GM12864 (cell line): ENCODE data around the gene CENPM.

Experiments
- DNase-seq: peaks from one replicate; pipeline ENCODE4 v3.0.0-alpha.2; 2011; ENCODE audit warnings: low read depth
- H3K4me3 ChIP-seq: 2 replicates; pipeline ENCODE4 v1.5.1; 2011; ENCODE audit warnings: mild to moderate bottlenecking, low read depth, low read length, control low read depth
- TF ChIP-seq, protein P1 (sequence below): IDR thresholded peaks from 2 replicates; pipeline ENCODE4 v1.5.1; 2011; ENCODE audit warnings: low read depth, mild to moderate bottlenecking, moderate library complexity, low read length, control low read depth, inconsistent platforms; ENCODE audit errors: missing control alignments

CENPM gene

DNA sequence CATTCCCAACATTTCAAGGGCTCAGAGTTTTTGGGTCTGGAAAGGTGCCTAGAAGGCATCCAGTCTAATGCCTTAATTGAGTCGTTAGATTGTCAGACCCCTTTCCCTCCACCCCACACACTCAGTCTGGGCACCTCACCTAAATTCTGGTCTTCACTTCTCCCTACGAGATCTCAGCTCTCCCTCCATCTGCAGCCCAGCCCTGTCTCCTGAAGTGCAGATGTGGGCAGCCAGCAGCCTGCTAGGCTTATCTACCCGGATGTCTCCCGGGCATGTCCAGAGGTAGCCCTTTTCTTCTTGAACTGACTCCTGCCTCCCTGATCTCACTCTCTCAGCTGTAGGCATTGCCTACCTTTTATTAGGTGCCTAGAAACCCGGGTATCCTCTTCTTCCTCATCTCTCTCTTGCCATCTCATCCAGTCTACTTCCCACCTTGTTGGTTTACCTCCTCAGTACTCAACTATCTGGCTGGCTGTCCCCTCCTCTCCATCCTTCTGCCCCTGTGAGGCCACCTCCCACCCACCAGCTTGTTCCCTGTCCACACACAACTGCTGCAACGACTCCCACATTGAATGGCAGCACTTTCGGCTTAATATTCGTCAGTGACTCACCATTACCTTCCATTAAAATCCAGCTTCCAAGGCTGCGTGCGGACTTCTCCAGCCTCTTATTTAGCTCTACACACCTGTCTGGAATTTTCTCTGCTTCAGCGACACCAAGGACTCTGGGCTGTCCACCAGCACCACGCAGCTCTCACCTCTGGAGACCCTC is 28.5 kb upstream of the CENPM start:
- H3K4me3 ChIP-seq: peak overlapping the region; percentile 61; the same call in 1 of the 2 replicates
- no peak for DNase-seq
- TF ChIP-seq, protein P1, sequence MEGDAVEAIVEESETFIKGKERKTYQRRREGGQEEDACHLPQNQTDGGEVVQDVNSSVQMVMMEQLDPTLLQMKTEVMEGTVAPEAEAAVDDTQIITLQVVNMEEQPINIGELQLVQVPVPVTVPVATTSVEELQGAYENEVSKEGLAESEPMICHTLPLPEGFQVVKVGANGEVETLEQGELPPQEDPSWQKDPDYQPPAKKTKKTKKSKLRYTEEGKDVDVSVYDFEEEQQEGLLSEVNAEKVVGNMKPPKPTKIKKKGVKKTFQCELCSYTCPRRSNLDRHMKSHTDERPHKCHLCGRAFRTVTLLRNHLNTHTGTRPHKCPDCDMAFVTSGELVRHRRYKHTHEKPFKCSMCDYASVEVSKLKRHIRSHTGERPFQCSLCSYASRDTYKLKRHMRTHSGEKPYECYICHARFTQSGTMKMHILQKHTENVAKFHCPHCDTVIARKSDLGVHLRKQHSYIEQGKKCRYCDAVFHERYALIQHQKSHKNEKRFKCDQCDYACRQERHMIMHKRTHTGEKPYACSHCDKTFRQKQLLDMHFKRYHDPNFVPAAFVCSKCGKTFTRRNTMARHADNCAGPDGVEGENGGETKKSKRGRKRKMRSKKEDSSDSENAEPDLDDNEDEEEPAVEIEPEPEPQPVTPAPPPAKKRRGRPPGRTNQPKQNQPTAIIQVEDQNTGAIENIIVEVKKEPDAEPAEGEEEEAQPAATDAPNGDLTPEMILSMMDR: no peak

DNA sequence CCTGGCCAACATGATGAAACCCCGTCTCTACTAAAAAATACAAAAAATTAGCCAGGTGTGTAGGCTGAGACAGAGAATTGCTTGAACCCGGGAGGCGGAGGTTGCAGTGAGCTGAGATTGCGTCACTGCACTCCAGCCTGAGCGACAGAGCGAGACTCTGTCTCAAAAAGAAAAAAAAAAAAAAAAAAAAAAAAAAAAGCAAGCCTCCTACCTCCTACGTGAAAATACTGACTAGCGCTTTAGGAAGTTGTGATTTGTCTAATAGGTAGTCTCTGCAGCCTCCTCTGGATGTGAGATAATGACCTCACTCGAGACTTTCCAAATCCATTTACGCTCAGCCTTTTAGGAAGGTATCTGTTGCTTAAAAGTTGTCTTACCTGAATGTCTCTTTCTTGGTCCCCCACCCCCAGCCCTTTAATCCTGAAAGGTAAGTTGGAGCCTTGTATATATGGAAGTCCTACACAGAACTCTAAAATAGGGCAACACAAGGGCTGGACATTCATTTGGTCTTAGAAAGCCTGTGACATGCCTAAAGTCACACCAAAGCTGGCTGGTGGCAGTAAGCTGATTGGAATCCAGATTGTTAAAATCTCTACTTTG is 27.8 kb upstream of the CENPM start:
- no peak for DNase-seq
- TF ChIP-seq, protein P1: no peak
- no peak overlapping the region for H3K4me3 ChIP-seq

DNA sequence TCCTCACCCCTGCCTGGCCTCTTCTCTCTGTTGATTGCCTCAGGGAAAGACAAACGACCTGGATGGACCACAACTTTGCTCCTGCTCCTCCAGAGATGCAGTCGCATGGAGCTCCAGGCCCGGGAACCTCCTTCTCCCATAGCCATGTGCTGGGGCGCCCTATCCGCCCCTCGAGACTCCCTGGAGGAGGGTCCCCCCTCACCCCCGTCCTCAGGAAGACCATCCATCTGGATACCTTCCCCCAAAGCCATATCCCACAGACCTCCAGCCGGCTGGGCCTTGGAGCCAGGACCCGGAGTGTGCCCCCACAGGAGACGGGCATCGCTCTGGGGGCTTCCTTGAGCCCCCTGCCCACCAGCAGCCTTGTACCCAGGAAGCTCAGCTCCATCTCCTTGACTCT is 24.5 kb upstream of the CENPM start:
- H3K4me3 ChIP-seq: no peak overlapping the region
- TF ChIP-seq, protein P1: no peak
- DNase-seq: no peak

DNA sequence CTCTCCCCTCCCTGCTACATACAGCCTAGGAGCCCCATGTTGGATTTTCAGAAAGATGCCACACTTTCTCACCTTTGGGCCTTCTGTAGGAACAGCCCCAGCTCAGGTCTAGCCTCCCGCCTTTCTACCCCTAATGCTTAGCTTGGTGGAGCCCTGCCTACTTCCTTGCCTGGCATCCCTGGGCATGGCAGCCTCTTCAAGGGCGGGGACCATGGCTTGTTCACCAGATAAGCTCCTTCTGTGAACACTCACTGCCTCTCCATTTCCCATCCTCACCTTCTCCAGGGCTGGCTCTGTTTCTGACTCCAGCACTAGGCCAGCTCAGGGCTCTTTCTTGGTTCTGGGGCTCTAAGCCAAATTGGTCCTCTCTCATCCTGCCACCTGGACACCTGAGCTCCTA is 23.6 kb upstream of the CENPM start:
- DNase-seq: no peak
- TF ChIP-seq, protein P1: no peak
- H3K4me3 ChIP-seq: no peak overlapping the region

GRCh38 chr22:41969110-41969646 is 22.2 kb upstream of the CENPM start, which contains the start of gene SEPTIN3:
Gene SEPTIN3, plus strand, starts transcription at chr22:41969443. Its CDS starts 2,050 bp downstream, at chr22:41971493.
- DNase-seq: no peak
- TF ChIP-seq, protein P1: no peak

GRCh38 chr22:41968601-41969000 is 21.6 kb upstream of the CENPM start:
- no peak overlapping the region for H3K4me3 ChIP-seq
- DNase-seq: no peak
- TF ChIP-seq, protein P1: no peak

More at GRCh38 chr22:41969110-41969646, 22.2 kb upstream of the CENPM start, which contains the start of gene SEPTIN3:
- H3K4me3 ChIP-seq: no peak within 1 kb of the TSS
